HepG2 (cell line): ENCODE data around the gene GRID1. TPM values are rescaled to one million over a fixed set of nuclear protein-coding genes. Genes with fewer than 3 reads are reported as not detected.
A peak's percentile ranks its signal among the peaks of the same experiment; 100 is the strongest.

ENCODE experiments used
- BCL6 ChIP-seq: IDR thresholded peaks from 2 replicates; pipeline ENCODE4 v1.6.1; 2016; ENCODE audit warnings: missing genetic modification reagents, missing compliant biosample characterization
- CEBPB ChIP-seq: IDR thresholded peaks from 2 replicates; pipeline ENCODE4 v1.6.1; 2011; ENCODE audit warnings: low read depth, low read length, improper control_type of control experiment, borderline replicate concordance
- CEBPG ChIP-seq: IDR thresholded peaks from 2 replicates; pipeline ENCODE4 v1.6.1; 2016
- ERF ChIP-seq: IDR thresholded peaks from 2 replicates; pipeline ENCODE4 v1.6.1; 2018; ENCODE audit warnings: missing biosample characterization, missing genetic modification reagents
- HOXA3 ChIP-seq: sonication (generic); formaldehyde crosslinking; IDR thresholded peaks from 2 replicates; pipeline ENCODE4 v1.5.0; 2020; ENCODE audit warnings: missing genetic modification reagents
- IKZF4 ChIP-seq: sonication (generic); formaldehyde crosslinking; IDR thresholded peaks from 2 replicates; pipeline ENCODE4 v1.5.1; 2020; ENCODE audit warnings: borderline replicate concordance, mild to moderate bottlenecking, low read depth, missing genetic modification reagents; ENCODE audit errors: not compliant biosample characterization
- KLF16 ChIP-seq, 2 experiments: sonication (generic) in 1 of 2; formaldehyde crosslinking in 1 of 2; IDR thresholded peaks; 2 replicates each; pipeline versions ENCODE4 v1.6.1 to v1.8.0; 2016 to 2023; ENCODE audit warnings: missing genetic modification reagents in 2 of 2, missing compliant biosample characterization in 1 of 2
- MIER2 ChIP-seq: IDR thresholded peaks from 2 replicates; pipeline ENCODE4 v1.6.1; 2016; ENCODE audit warnings: missing biosample characterization, missing genetic modification reagents
- NCOA2 ChIP-seq: sonication (generic); formaldehyde crosslinking; IDR thresholded peaks from 2 replicates; pipeline ENCODE4 v1.8.0; 2022; ENCODE audit warnings: inconsistent platforms
- NR2F6 ChIP-seq, 2 experiments: IDR thresholded peaks; 2 replicates each; pipeline ENCODE4 v1.6.1; 2016; ENCODE audit warnings: antibody characterized with exemption in 1 of 2, mild to moderate bottlenecking in 1 of 2
- RARA ChIP-seq: IDR thresholded peaks from 2 replicates; pipeline ENCODE4 v1.6.1; 2016; ENCODE audit warnings: missing genetic modification reagents, missing compliant biosample characterization
- RARG ChIP-seq: sonication (generic); formaldehyde crosslinking; IDR thresholded peaks from 2 replicates; pipeline ENCODE4 v1.4.0; 2020; ENCODE audit warnings: low read depth, mild to moderate bottlenecking, missing genetic modification reagents
- SALL1 ChIP-seq: sonication (generic); formaldehyde crosslinking; IDR thresholded peaks from 2 replicates; pipeline ENCODE4 v1.8.0; 2022; ENCODE audit warnings: mild to moderate bottlenecking, missing genetic modification reagents
- SOX6 ChIP-seq, 2 experiments: fragments of 450-650 bp in 1 of 2; sonication (generic) in 1 of 2; formaldehyde crosslinking in 1 of 2; IDR thresholded peaks; 2 replicates each; pipeline versions ENCODE4 v1.4.0 to v1.6.1; 2017 to 2020; ENCODE audit warnings: antibody characterized with exemption in 1 of 2, mild to moderate bottlenecking in 1 of 2, missing genetic modification reagents in 1 of 2
- ZNF138 ChIP-seq: sonication (generic); formaldehyde crosslinking; IDR thresholded peaks from 2 replicates; pipeline ENCODE4 v1.5.0; 2020; ENCODE audit warnings: mild to moderate bottlenecking, low read depth, missing genetic modification reagents
- ZNF446 ChIP-seq: sonication (generic); formaldehyde crosslinking; IDR thresholded peaks from 2 replicates; pipeline ENCODE4 v1.5.0; 2020; ENCODE audit warnings: mild to moderate bottlenecking, missing genetic modification reagents
- ZNF644 ChIP-seq: IDR thresholded peaks from 2 replicates; pipeline ENCODE4 v1.6.1; 2016; ENCODE audit warnings: low read depth
- ZSCAN30 ChIP-seq: sonication (generic); formaldehyde crosslinking; IDR thresholded peaks from 2 replicates; pipeline ENCODE4 v1.5.0; 2020; ENCODE audit warnings: mild to moderate bottlenecking, missing genetic modification reagents
- polyA plus RNA-seq, 8 experiments: library from polyadenylated mRNA; depleted of rRNA in 3 of 8; stranded (reverse) in 7 of 8; unstranded in 1 of 8; fragments of >200 nt; fragmentation: Illumina TruSeq in 4 of 8; extraction: Trizol in 4 of 8; gene quantifications; 2 replicates each; pipeline versions ENCODE4 v1.2.1 to v1.2.3, GENCODE V29; 2011 to 2016; ENCODE audit warnings: low read depth in 4 of 8, missing spikeins in 1 of 8, mixed read lengths in 1 of 8; ENCODE audit not compliant: insufficient read depth in 1 of 8
- total RNA-seq, 5 experiments: library from RNA; depleted of rRNA; stranded (reverse); fragments of >200 nt; fragmentation: Illumina TruSeq; extraction: Trizol; gene quantifications; 2 replicates each; pipeline ENCODE4 v1.2.3, GENCODE V29; 2016; ENCODE audit warnings: low read depth in 1 of 5
- TF ChIP-seq, protein P1 (sequence below): IDR thresholded peaks from 2 replicates; pipeline ENCODE4 v1.6.1; 2016; ENCODE audit warnings: mild to moderate bottlenecking
- TF ChIP-seq, protein P2 (sequence below): sonication (generic); formaldehyde crosslinking; IDR thresholded peaks from 2 replicates; pipeline ENCODE4 v1.4.0; 2020; ENCODE audit warnings: missing genetic modification reagents, borderline replicate concordance
- TF ChIP-seq, protein P3 (sequence below): sonication (generic); formaldehyde crosslinking; IDR thresholded peaks from 2 replicates; pipeline ENCODE4 v1.4.0; 2020; ENCODE audit warnings: missing genetic modification reagents

Gene GRID1
- total and polyA plus RNA-seq, 2 of the 13 experiments (the other 11 are each of a cell fraction or from before 2014, with no cell fraction given), result 0.05 TPM; not detected in 1

DNA sequence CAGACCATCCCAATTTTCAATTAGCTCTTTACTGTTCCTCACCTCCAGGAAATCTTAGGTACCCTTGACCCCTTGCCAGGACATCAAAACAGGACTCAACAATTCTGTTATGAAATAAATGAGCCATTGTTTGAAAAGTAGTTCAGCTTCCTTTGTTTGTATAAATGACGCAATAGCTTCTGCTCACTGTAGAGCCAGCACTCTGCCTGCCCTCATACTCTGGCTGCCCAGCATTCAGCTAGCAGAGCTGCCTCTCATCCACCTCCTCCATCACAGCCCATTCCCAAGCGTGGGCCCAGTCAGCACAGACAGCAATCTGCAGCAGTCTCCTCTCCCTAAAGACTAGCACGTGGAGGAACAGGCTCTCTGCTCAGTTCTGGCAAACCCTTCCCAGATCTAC is 478.6 kb downstream of the GRID1 start (continued):
- TF ChIP-seq, protein P1, sequence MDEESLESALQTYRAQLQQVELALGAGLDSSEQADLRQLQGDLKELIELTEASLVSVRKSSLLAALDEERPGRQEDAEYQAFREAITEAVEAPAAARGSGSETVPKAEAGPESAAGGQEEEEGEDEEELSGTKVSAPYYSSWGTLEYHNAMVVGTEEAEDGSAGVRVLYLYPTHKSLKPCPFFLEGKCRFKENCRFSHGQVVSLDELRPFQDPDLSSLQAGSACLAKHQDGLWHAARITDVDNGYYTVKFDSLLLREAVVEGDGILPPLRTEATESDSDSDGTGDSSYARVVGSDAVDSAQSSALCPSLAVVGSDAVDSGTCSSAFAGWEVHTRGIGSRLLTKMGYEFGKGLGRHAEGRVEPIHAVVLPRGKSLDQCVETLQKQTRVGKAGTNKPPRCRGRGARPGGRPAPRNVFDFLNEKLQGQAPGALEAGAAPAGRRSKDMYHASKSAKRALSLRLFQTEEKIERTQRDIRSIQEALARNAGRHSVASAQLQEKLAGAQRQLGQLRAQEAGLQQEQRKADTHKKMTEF (CRISPR knock-in tag), result peak; percentile 39; the same call in 1 of the 2 replicates
- TF ChIP-seq CEBPB (peak; percentile 96), ZNF644 (CRISPR knock-in tag) (peak; percentile 45; the same call in 1 of the 2 replicates), SALL1 (CRISPR knock-in tag) (peak; percentile 52), NR2F6 (IDR thresholded peaks at IDR 0.05) (peak; percentile 41; the same call in 1 of the 2 replicates), NR2F6 (CRISPR knock-in tag; IDR thresholded peaks at IDR 0.05) (peak; percentile 35; the same call in 1 of the 2 replicates), KLF16 (CRISPR knock-in tag; IDR thresholded peaks at IDR 0.05) (peak in 1 of 2 experiments; percentile 32; a peak in 1 of 4 replicates), ZNF138 (CRISPR knock-in tag) (no peak), ZNF446 (CRISPR knock-in tag) (no peak), NCOA2 (CRISPR knock-in tag) (peak; percentile 64), SOX6 (IDR thresholded peaks at IDR 0.05) (no peak), SOX6 (CRISPR knock-in tag; IDR thresholded peaks at IDR 0.05) (peak; percentile 97), BCL6 (CRISPR knock-in tag) (peak; percentile 80), RARG (CRISPR knock-in tag) (no peak), ZSCAN30 (CRISPR knock-in tag) (no peak), MIER2 (CRISPR knock-in tag) (0 out of 2 replicates have a peak, but pooled peaks have one; percentile 26), ERF (CRISPR knock-in tag) (peak; percentile 22; the same call in 1 of the 2 replicates), CEBPG (CRISPR knock-in tag) (peak; percentile 91), IKZF4 (CRISPR knock-in tag) (no peak), RARA (CRISPR knock-in tag) (peak; percentile 62), HOXA3 (CRISPR knock-in tag) (no peak)
- TF ChIP-seq, protein P2, sequence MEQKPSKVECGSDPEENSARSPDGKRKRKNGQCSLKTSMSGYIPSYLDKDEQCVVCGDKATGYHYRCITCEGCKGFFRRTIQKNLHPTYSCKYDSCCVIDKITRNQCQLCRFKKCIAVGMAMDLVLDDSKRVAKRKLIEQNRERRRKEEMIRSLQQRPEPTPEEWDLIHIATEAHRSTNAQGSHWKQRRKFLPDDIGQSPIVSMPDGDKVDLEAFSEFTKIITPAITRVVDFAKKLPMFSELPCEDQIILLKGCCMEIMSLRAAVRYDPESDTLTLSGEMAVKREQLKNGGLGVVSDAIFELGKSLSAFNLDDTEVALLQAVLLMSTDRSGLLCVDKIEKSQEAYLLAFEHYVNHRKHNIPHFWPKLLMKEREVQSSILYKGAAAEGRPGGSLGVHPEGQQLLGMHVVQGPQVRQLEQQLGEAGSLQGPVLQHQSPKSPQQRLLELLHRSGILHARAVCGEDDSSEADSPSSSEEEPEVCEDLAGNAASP, result peak; percentile 95; the same call in 1 of the 2 replicates
- TF ChIP-seq, protein P3, sequence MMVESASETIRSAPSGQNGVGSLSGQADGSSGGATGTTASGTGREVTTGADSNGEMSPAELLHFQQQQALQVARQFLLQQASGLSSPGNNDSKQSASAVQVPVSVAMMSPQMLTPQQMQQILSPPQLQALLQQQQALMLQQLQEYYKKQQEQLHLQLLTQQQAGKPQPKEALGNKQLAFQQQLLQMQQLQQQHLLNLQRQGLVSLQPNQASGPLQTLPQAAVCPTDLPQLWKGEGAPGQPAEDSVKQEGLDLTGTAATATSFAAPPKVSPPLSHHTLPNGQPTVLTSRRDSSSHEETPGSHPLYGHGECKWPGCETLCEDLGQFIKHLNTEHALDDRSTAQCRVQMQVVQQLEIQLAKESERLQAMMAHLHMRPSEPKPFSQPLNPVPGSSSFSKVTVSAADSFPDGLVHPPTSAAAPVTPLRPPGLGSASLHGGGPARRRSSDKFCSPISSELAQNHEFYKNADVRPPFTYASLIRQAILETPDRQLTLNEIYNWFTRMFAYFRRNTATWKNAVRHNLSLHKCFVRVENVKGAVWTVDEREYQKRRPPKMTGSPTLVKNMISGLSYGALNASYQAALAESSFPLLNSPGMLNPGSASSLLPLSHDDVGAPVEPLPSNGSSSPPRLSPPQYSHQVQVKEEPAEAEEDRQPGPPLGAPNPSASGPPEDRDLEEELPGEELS (CRISPR knock-in tag), result 0 out of 2 replicates have a peak, but pooled peaks have one; percentile 21
